ENCODE data around the gene USH2A.

USH2A gene

DNA sequence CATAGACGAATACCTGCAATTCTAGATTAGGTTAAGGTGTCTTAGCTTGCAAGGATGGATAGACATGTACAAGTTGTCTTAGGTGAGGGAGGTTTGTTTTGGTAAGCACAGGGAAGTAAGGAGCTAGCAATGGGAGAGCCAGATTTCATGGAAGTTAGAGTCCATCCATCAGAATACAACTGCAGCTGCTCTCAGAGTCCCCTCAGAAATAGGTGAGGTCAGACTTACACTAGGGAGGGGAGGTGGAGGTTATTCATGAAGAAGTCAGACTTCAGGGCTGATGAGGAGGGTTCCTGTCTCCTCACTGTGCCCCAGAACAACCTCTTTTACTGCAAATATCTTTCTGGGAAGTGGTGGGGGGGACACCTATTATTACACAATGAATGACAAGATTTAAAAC is 770.9 kb downstream of the USH2A start:
- no peak overlapping the region for H3K9ac ChIP-seq (ENCODE audit: low read depth, low read length, poor library complexity)
- H3K9me3 ChIP-seq (replicated peaks in 1 of 2; ENCODE audit: control insufficient read depth in 2 of 2, insufficient read depth in 1 of 2, low read depth in 1 of 2, low read length in 2 of 2): no peaks in the 10 kb centered on the region
- H3K27ac ChIP-seq (replicated peaks; ENCODE audit: low read length): no peak overlapping the region
- H2BK12ac ChIP-seq (ENCODE audit: low read length): no peak overlapping the region
- no peak overlapping the region for H3K4ac ChIP-seq (ENCODE audit: low read length)
- H4K8ac ChIP-seq (ENCODE audit: low read depth, low read length): no peak overlapping the region
- no peak overlapping the region for H3K18ac ChIP-seq (ENCODE audit: low read length)
- no peak overlapping the region for H3K4me2 ChIP-seq (ENCODE audit: insufficient read depth, low read length, poor library complexity, severe bottlenecking)
- no peak for DNase-seq (ENCODE audit: low spot score)
- H3K14ac ChIP-seq (ENCODE audit: low read length): no peak overlapping the region
- H2AK5ac ChIP-seq (ENCODE audit: low read depth, low read length): no peak overlapping the region
- no peak overlapping the region for H3K23ac ChIP-seq (ENCODE audit: low read depth, low read length, poor library complexity)
- H3K36me3 ChIP-seq (replicated peaks in 1 of 2; ENCODE audit: control insufficient read depth in 2 of 2, insufficient read depth in 2 of 2, low read length in 2 of 2): no peaks in the 10 kb centered on the region
- no peak overlapping the region for H2BK120ac ChIP-seq (ENCODE audit: low read depth, low read length)
- no peaks in the 10 kb centered on the region for H3K79me1 ChIP-seq (ENCODE audit: low read depth, low read length)
- WGBS, 2 donors (ENCODE audit: extremely low coverage in 2 of 2, insufficient read length in 2 of 2, insufficient replicate concordance in 1 of 2): no CpG with 5 or more reads among the region's 1 CpG
- H3K27me3 ChIP-seq (ENCODE audit: control insufficient read depth in 3 of 3, insufficient read depth in 3 of 3, low read depth in 1 of 3, low read length in 3 of 3): no peaks in the 10 kb centered on the region
- no peak overlapping the region for H2BK5ac ChIP-seq (ENCODE audit: low read length)
- H3K4me1 ChIP-seq (ENCODE audit: control insufficient read depth in 2 of 2, insufficient read depth in 1 of 2, low read depth in 1 of 2, low read length in 2 of 2): no peaks in the 10 kb centered on the region
- no peak overlapping the region for H4K91ac ChIP-seq (ENCODE audit: low read depth, low read length, poor library complexity)
- no peak overlapping the region for H2BK15ac ChIP-seq (ENCODE audit: low read length)
- H3K4me3 ChIP-seq (ENCODE audit: low read length in 2 of 2): no peak overlapping the region
- H2AFZ ChIP-seq (ENCODE audit: low read length): no peak overlapping the region

DNA sequence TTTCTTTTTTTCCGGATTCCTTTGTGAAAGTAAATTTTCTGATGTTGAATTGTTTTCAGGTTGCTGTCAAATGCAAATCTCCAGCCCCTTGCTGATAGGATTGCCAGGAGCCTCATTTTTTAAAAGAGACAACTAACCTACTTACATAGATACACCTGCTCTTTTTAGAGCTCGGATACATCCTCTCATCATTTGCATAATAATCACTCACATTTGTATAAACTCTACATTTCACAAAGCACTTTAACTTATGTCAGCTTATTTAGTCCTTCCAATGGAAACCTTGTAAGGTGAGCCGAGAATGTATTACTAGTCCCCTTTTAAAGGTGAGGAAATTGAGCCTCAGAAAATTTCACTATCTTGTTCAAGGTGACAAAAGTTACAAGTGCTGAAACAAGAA is 771.4 kb downstream of the USH2A start:
- H3K4me3 ChIP-seq (ENCODE audit: low read length in 2 of 2): no peak overlapping the region
- no peak overlapping the region for H3K27ac ChIP-seq (replicated peaks; ENCODE audit: low read length)
- H3K4me1 ChIP-seq (ENCODE audit: control insufficient read depth in 2 of 2, insufficient read depth in 1 of 2, low read depth in 1 of 2, low read length in 2 of 2): no peaks in the 10 kb centered on the region
- no peaks in the 10 kb centered on the region for H3K36me3 ChIP-seq (replicated peaks in 1 of 2; ENCODE audit: control insufficient read depth in 2 of 2, insufficient read depth in 2 of 2, low read length in 2 of 2)
- no peaks in the 10 kb centered on the region for H3K79me1 ChIP-seq (ENCODE audit: low read depth, low read length)
- H3K9ac ChIP-seq (ENCODE audit: low read depth, low read length, poor library complexity): no peak overlapping the region
- no CpG with 5 or more reads among the region's 3 CpGs for WGBS, 2 donors (ENCODE audit: extremely low coverage in 2 of 2, insufficient read length in 2 of 2, insufficient replicate concordance in 1 of 2)
- no peak overlapping the region for H2BK15ac ChIP-seq (ENCODE audit: low read length)
- DNase-seq (ENCODE audit: low spot score): no peak
- H2AFZ ChIP-seq (ENCODE audit: low read length): no peak overlapping the region
- H3K14ac ChIP-seq (ENCODE audit: low read length): no peak overlapping the region
- no peak overlapping the region for H3K18ac ChIP-seq (ENCODE audit: low read length)
- no peak overlapping the region for H3K4me2 ChIP-seq (ENCODE audit: insufficient read depth, low read length, poor library complexity, severe bottlenecking)
- no peak overlapping the region for H2BK5ac ChIP-seq (ENCODE audit: low read length)
- H3K4ac ChIP-seq (ENCODE audit: low read length): no peak overlapping the region
- no peak overlapping the region for H4K8ac ChIP-seq (ENCODE audit: low read depth, low read length)
- no peak overlapping the region for H2AK5ac ChIP-seq (ENCODE audit: low read depth, low read length)
- no peak overlapping the region for H4K91ac ChIP-seq (ENCODE audit: low read depth, low read length, poor library complexity)
- no peaks in the 10 kb centered on the region for H3K9me3 ChIP-seq (replicated peaks in 1 of 2; ENCODE audit: control insufficient read depth in 2 of 2, insufficient read depth in 1 of 2, low read depth in 1 of 2, low read length in 2 of 2)
- no peak overlapping the region for H3K23ac ChIP-seq (ENCODE audit: low read depth, low read length, poor library complexity)
- H2BK120ac ChIP-seq (ENCODE audit: low read depth, low read length): no peak overlapping the region
- H2BK12ac ChIP-seq (ENCODE audit: low read length): no peak overlapping the region
- no peaks in the 10 kb centered on the region for H3K27me3 ChIP-seq (ENCODE audit: control insufficient read depth in 3 of 3, insufficient read depth in 3 of 3, low read depth in 1 of 3, low read length in 3 of 3)

DNA sequence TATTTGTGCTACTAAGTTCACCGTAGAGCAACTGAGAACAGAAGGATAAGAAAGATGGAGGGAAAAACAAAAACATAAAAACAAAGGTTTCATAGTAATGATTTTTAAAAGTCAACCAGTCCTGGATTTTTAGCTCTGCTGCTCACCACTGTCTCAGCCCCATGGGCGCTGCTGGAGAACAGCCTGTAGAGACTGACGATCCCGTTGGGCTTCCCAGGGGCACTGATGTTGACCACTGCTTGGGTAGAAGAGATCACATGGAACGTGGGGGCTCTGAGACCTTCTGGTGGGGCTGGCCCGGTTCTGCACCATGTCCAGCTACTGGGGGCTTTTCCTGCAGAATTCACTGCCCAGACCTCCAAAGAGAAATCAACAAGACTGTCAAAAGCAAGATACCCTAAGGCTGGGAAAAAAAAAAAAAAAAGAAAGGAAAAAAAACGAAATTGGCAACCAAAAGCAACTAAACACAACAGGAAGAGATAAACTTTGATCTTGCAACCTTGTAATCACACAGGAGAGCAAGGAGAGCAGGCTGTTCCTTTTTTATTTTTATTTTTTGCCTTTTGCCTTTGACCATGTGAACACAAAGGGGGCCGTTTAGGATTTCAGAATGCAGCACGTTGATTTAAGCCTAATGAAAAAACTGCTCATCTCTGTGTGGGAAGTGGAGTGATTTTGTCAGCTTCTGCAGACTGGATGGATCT is 772.6 kb downstream of the USH2A start:
- Histone ChIP-seq H2BK15ac (ENCODE audit: low read length) (no peak overlapping the region), H3K4me1 (ENCODE audit: control insufficient read depth in 2 of 2, insufficient read depth in 1 of 2, low read depth in 1 of 2, low read length in 2 of 2) (no peaks in the 10 kb centered on the region)

DNA sequence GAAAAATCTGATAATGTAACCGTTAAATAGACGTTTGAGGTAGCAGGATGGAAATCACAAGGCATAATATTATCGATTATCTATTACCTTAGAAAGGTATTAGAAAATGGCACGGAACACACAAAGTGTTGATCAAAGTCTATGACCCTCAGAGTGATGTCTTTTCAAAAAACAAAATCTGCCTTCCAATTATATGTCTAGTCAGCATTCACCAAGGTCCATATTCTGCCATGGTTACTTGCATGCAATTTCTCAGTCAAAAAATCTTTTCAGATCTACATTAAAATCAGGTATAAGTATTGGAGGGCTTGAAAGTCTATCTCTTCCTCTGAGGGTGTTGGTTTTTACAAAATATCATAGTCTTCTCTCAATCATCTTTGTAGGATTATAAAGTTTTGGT is 774.3 kb downstream of the USH2A start:
- Histone ChIP-seq H2AFZ (ENCODE audit: low read length) (no peak overlapping the region), H2BK12ac (ENCODE audit: low read length) (no peak overlapping the region), H3K27ac (replicated peaks; ENCODE audit: low read length) (no peak overlapping the region), H3K4ac (ENCODE audit: low read length) (no peak overlapping the region), H3K4me3 (ENCODE audit: low read length in 2 of 2) (no peak overlapping the region), H3K9me3 (replicated peaks in 1 of 2; ENCODE audit: control insufficient read depth in 2 of 2, insufficient read depth in 1 of 2, low read depth in 1 of 2, low read length in 2 of 2) (no peaks in the 10 kb centered on the region), H2BK5ac (ENCODE audit: low read length) (no peak overlapping the region), H3K4me1 (ENCODE audit: control insufficient read depth in 2 of 2, insufficient read depth in 1 of 2, low read depth in 1 of 2, low read length in 2 of 2) (no peaks in the 10 kb centered on the region), H3K27me3 (ENCODE audit: control insufficient read depth in 3 of 3, insufficient read depth in 3 of 3, low read depth in 1 of 3, low read length in 3 of 3) (peaks cover 0 to 3% (median 0%) of the 10 kb centered on the region in 3 experiments), H3K18ac (ENCODE audit: low read length) (no peak overlapping the region), H4K91ac (ENCODE audit: low read depth, low read length, poor library complexity) (no peak overlapping the region), H2AK5ac (ENCODE audit: low read depth, low read length) (no peak overlapping the region), H3K23ac (ENCODE audit: low read depth, low read length, poor library complexity) (no peak overlapping the region), H3K4me2 (ENCODE audit: insufficient read depth, low read length, poor library complexity, severe bottlenecking) (no peak overlapping the region), H4K8ac (ENCODE audit: low read depth, low read length) (no peak overlapping the region), H2BK120ac (ENCODE audit: low read depth, low read length) (no peak overlapping the region), H3K36me3 (replicated peaks in 1 of 2; ENCODE audit: control insufficient read depth in 2 of 2, insufficient read depth in 2 of 2, low read length in 2 of 2) (no peaks in the 10 kb centered on the region), H3K9ac (ENCODE audit: low read depth, low read length, poor library complexity) (no peak overlapping the region), H3K14ac (ENCODE audit: low read length) (no peak overlapping the region), H3K79me1 (ENCODE audit: low read depth, low read length) (no peaks in the 10 kb centered on the region), H2BK15ac (ENCODE audit: low read length) (no peak overlapping the region)
- DNase-seq (ENCODE audit: low spot score): no peak
- no CpG with 5 or more reads among the region's 4 CpGs for WGBS, 2 donors (ENCODE audit: extremely low coverage in 2 of 2, insufficient read length in 2 of 2, insufficient replicate concordance in 1 of 2)

More for the DNA sequence above, 772.6 kb downstream of the USH2A start:
- no peaks in the 10 kb centered on the region for H3K27me3 ChIP-seq (ENCODE audit: control insufficient read depth in 3 of 3, insufficient read depth in 3 of 3, low read depth in 1 of 3, low read length in 3 of 3)
- H3K18ac ChIP-seq (ENCODE audit: low read length): peak overlapping the region; percentile 77
- H3K4ac ChIP-seq (ENCODE audit: low read length): no peak overlapping the region
- H3K9me3 ChIP-seq (replicated peaks in 1 of 2; ENCODE audit: control insufficient read depth in 2 of 2, insufficient read depth in 1 of 2, low read depth in 1 of 2, low read length in 2 of 2): no peaks in the 10 kb centered on the region
- no peak overlapping the region for H4K91ac ChIP-seq (ENCODE audit: low read depth, low read length, poor library complexity)
- no CpG with 5 or more reads among the region's 9 CpGs for WGBS, 2 donors (ENCODE audit: extremely low coverage in 2 of 2, insufficient read length in 2 of 2, insufficient replicate concordance in 1 of 2)
- no peak overlapping the region for H4K8ac ChIP-seq (ENCODE audit: low read depth, low read length)
- no peak overlapping the region for H3K27ac ChIP-seq (replicated peaks; ENCODE audit: low read length)
- H3K36me3 ChIP-seq (replicated peaks in 1 of 2; ENCODE audit: control insufficient read depth in 2 of 2, insufficient read depth in 2 of 2, low read length in 2 of 2): no peaks in the 10 kb centered on the region
- H3K23ac ChIP-seq (ENCODE audit: low read depth, low read length, poor library complexity): no peak overlapping the region
- H2BK120ac ChIP-seq (ENCODE audit: low read depth, low read length): no peak overlapping the region
- H2BK5ac ChIP-seq (ENCODE audit: low read length): no peak overlapping the region
- no peak overlapping the region for H2BK12ac ChIP-seq (ENCODE audit: low read length)
- H3K14ac ChIP-seq (ENCODE audit: low read length): no peak overlapping the region
- H3K4me3 ChIP-seq (ENCODE audit: low read length in 2 of 2): no peak overlapping the region
- H2AFZ ChIP-seq (ENCODE audit: low read length): no peak overlapping the region
- no peak for DNase-seq (ENCODE audit: low spot score)
- H3K79me1 ChIP-seq (ENCODE audit: low read depth, low read length): no peaks in the 10 kb centered on the region
- no peak overlapping the region for H2AK5ac ChIP-seq (ENCODE audit: low read depth, low read length)
- H3K4me2 ChIP-seq (ENCODE audit: insufficient read depth, low read length, poor library complexity, severe bottlenecking): no peak overlapping the region
- no peak overlapping the region for H3K9ac ChIP-seq (ENCODE audit: low read depth, low read length, poor library complexity)

Measured in neuronal stem cell (in vitro differentiated cells).